ENCODE measurements around the gene STX8.

Gene STX8

DNA sequence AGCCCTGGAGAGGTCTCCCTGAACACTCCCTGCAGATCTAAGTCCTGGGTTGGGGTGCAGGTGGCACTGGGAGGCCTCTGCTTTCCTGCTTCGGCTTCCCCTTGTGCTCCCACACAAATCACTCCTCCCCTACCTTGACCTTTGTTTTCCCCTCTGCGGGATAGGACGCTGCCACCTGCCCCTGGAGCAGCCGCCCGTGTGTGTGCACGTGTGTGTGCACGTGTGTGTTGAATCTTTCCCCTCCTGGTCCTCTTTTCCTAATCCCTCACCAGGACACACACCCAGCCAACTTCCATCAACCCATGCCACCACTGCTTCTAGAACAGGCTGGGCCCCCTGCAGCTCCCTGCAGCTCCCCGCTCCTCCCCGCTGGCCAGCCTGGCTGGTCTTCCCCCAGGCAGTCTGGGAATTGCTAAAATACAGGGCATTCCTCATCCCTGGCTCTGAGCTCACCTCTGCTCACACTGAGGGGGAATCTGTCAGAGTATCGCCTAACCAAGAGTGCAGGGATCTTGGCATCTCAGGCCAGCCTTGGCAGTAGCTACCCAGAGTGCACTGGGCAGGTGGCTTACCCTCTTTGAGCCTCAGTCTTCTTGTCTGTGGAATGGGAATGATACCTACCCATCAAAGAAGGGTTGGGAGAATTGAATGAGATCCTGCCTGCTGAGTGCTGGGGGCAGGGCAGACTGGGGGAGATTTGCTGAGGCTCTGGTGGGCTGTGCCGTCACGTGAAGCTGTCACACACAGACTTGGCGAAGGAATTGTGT lies 355.8 kb downstream of the STX8 start:
- DNase-seq = no peak

DNA sequence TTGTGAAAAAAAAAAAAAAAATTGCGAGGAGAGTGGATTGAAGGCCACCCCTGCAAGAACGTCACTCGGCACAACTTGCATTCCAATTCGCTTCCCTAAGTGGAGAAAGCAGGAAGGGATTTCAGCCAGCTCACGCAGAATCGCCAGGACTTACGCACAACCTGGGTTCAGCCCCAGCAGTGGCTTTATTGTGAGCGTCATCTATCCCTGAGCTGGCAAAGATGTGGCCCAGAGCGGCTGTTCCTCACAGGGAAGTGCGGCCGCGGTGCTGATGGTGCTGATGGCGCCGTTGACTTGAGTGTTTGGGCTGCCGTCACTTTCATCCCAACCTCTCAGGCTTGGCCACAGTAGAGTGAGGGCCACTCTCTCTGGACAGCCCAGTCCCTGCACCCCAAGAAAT lies 356.7 kb downstream of the STX8 start:
- DNase-seq = no peak

DNA sequence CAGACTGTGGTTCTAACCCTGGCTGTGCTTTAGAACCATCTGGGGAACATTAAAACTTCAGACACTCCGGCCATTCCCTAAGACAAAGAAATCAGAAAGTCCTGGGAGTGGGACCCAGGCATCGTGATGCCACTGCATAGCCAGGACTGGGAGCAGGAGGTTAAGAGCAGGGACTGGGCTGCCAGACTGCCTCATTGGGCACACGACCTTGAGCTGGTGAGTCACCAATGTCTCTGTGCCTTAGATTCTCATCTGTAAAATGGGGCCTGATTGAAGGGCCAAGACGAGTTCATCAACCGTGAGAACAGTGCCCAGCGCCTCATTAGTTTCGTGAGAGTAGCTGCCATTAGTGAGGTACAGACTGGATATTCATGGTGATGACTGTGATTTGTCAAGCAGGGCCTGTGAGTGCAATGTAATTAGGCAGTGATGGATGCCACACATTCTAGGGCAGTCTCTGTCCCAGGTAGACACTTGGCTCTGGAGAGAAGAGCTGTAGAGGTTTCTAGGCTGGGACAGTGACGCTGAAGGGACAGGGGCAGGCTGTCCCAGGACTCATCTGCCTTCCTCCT lies 357.5 kb downstream of the STX8 start:
- no peak for DNase-seq

DNA sequence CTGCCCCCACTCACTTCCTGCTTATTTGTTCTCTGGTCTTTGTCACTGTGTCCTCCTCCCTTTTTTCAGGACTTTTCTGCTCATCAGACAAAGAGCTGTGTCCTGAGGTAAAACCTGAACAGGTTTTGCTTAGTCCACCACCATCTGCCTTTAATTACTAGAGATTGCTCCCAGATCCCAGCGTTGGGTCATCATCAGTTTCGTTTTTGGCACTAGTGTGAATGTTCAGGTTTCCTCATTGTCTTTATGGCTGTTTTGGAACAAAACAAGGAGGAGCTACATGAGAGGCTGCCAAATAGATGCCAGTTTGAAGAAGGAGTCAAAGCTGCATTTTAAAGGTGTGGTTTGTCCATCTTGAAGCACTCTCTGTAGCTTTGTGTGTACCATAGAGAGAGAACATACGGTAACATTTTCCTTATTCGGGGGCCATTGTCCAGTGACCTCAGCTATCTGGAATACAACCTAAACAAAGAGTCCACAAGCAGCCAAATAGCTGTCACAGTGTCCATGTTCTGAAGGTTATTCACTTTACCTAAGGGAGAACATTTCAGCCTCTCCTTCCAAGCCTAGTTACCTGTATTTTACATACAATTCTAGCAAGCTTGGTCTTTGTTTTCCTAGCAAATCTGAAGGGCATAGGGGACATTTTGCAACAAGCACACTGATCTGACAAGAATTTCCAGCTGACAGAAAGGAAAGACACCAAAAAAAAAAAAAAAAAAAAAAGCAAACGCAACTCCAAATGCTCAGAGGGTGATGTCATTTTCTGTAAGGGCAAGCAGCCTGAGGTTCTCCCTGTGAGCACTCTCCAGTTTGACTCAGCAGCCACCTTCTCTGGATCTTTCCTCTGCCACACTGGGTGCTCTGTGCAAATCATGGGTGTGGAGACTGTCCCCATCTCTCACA lies 358.2 kb downstream of the STX8 start:
- DNase-seq = no peak

DNA sequence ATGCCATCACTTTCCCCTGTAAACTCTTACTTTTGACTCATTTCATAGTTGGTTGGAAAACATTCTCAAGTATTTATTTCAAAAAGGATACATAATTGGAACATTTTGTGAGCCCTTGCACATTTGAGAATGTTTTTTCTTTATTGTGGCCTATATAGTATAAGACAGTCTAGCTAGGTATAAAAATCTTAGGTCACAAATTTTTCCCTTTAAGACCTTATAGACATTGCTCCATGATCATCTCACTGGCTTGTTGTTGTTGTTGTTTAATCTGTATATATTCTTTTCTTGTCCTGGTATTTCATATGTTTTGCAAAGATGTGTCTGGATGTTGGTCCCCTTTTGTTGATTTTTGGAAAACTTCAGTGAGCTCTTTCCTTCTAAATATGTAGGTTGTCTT lies 360.2 kb downstream of the STX8 start:
- no peak for DNase-seq

DNA sequence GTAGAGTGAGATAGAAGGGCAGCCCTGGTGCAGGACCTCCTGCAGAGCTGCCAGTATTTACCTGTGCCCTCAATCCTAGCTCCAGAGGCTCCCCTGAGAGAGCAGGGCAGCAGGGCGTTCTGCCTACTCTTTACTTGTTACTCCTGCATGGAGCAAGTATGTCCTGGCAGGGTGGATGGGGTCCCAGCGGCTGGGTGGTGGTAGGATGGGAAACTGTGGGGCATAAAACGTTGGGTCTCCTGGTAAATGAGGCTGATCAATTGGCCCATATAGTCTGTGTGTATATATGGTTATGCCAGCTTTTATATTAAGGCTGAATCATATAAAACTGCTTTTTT lies 362.3 kb downstream of the STX8 start:
- DNase-seq = no peak

DNA sequence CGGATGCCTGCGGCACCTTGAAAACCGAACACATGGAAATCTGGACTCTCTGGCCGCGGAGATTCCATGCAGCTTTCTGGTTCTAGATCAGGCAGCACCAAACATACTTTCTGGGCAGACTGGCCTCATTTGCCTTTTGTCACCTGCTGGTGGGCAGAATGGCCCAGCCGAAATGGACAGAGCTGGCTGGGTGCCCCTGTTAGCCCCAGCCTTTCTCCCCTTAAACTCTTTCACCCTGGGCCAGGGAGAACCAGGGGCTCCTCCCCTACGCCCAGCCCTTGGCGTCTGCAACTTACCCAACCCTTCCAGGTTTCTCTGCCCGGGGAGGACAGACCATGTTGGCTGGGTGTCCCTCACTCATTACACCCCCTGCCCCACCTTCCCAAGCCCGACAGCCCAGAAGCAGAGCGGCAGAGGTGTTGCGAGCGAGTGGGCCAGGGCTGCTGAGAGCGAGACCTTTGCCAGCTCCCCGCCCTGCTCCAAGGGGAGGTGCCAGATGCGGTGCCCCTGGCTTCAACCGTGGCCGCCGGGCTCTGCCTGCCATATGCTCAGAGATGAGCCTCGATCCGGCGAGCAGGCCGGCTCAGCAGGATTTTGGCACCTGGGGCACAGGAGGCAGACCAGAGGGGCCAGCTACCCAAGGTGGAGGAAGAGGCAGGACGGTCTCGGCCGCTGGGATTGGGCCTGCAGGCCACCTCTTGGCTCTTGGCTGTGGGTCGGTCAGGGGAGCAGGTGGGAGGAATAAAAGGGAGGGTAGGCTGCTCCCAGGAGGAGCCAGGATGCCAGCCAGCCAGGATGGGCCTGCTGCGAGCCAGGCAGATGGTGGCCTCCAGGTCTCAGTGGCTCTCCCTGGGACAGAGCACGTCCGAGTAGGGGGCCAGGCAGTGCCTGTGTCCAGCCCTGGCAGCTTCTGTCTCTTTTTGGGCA lies 363.0 kb downstream of the STX8 start:
- DNase-seq = no peak

DNA sequence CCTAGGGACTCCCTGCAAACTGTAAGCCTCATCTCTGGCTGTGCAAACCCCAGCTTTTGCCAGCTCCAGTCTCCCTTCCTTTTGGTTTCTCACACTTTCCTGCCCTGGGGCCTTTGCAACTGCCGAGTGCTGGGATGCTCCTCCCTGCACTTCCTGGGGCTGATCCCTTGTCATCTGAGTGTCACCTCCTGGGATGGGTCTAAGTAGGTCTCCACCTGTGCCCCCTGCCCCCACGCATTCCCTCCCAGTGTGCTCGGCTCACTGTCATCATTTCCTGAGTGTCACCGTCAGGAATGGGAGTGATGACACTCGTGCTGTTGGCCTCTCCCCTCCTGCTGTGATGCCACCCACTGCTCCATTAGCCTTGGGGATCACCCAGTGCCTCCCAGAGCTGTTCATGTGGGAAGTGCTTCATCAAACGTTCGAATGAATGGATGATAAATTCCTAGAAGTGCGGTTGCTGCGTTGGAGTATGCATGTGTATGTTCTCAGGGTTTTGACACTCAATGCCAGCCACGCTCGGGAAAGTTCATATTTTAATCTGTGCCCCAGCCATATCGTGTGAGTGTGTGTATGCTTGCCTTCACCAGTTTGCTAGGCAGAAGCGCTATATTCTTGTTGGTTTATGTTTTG lies 364.4 kb downstream of the STX8 start:
- DNase-seq = no peak

- no peak for DNase-seq
Observed at GRCh38 chr17:9209781-9210370, 365.7 kb downstream of the STX8 start.

DNA sequence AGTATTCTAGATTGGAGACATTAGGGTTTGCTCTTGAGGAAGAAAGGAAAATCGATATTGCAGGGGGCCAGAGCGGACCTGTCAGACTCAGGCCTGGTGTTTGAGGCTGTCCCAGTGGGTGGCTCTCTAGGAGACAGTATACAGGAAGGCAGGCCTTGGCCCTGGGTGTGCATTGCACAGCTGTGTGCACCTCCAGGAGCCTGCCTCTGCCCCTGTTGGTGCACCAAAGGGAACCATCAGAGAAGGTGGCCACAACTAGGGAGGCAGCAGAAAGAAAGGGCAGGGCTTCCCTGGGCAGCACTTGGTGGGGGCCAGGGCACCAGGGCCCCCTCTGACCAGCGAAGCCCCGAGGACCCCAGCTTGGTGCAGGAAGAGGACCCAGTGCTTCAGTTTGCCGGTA lies 366.3 kb downstream of the STX8 start:
- no peak for DNase-seq

- no peak for DNase-seq
Observed at GRCh38 chr17:9208381-9209105, 367.1 kb downstream of the STX8 start.

GRCh38 chr17:9206741-9207332 lies 368.8 kb downstream of the STX8 start:
- DNase-seq = no peak

- DNase-seq = no peak
Observed at GRCh38 chr17:9206410-9206703, 369.3 kb downstream of the STX8 start.

DNA sequence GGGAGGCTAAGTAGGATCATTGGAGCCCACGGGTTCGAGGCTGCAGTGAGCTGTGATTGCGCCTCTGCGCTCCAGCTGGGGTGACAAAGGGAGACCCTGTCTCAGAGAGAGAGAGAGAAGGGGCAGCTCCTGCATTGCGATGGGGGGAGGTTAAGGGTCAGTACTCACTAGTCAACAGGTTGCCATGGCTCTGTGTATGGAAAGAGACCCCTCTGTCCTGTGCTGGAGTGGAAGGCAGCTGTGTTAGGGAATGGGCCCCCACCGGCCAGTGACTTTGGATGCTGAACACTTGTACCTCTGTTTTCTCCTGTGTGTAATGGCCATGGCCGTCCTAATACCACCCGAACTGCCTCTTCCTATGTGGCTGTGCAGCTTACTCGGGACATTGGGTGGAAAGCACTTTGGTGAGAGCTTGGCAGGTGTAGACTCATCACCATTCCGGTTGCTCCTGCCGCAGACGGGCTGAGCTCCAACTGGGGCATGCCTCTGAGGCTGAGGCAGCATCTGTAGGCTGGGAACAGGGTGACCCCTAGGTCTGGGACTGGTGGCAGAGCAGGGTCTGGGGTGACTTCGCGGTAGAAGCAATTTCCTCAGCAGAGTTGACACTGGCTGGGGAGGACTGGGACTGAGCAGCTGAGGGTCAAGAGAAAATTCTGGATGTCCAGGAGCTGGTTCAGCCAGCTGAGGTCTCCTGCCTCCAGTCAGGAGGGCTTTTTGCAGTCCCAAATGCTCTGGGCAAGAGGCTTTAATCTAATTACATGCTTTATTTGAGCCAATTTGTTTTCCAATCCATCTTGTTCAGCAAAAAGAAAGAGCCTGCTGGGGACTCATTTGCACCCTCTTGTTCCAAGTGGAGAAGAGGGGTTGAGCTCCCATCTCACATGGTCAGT lies 369.9 kb downstream of the STX8 start:
- DNase-seq = no peak

DNA sequence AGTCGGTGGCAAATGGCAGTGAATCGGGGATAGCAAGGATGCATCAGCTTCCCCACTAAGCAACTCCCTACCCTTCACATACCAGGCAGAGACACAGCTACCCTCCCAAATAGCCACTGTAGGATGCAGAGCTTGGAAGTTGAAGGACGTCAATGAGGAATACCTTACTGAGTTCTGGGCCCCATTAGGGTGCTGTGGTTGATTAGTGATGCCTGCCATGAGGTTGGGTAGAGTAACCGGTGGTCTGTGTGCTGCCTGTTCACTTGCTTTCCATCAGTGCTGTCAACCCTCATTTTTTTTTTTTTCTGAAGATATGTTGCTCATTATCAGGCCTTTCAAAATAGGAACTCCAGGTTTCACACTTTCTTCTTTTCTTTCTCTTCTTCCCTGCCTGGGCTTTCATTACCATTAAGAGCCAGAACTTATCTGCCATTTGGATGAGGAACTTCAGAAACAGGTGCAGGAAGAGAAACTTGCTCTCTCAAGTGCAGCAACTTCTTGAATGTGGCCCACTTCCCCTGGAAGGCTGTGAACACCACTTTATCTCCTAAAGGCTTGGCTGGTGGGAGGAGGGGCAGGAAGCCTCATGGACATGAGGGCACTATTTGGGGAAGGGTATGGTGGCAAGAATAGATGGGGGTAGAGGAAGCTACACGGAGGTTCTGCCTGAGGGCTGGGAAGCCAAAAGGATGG lies 370.8 kb downstream of the STX8 start:
- DNase-seq = no peak

- DNase-seq = no peak
Observed at GRCh38 chr17:9203771-9204425, 371.7 kb downstream of the STX8 start.

- DNase-seq = no peak
Observed at GRCh38 chr17:9202532-9202931, 373.1 kb downstream of the STX8 start.

GRCh38 chr17:9200699-9201359 lies 374.8 kb downstream of the STX8 start:
- DNase-seq = no peak

Measured in NCI-H1092 (cell line).